ENCODE results near the gene BTBD16.
A peak's percentile ranks its signal among the peaks of the same experiment; 100 is the strongest.

Gene BTBD16

DNA sequence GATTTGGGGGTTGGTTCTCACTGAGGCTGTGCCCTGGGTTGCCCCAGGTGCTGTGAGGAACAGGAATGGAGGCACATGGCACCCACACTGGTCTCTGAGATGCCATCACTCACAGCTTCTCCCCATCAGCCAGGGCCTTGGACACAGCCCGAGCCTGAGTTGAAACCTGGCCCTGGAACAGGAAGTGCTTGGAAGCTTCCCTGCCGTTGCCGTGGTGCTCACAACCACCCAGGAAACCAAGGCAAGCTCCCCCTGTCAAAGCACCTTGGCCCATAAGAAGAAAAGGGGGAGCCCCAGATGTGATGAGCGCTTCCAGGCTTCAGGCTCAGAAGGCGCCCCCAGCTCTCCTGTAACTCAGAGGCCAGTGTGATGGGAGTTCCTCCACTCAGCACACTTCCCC is at the start of gene BTBD16:
Gene BTBD16 (plus strand): TSS at position 221 of the 400 bp plus-strand sequence. CDS start 3,786 bp downstream, outside the sequence.
- no peaks in the 10 kb centered on the region for H3K36me3 ChIP-seq (ENCODE audit: control insufficient read depth, insufficient read depth, low read length, severe bottlenecking)
- no peaks in the 10 kb centered on the region for H3K27me3 ChIP-seq (replicated peaks; ENCODE audit: control insufficient read depth, insufficient read depth, low read length)
- H3K9ac ChIP-seq (ENCODE audit: low read length): no peak within 1 kb of the TSS
- no peak within 1 kb of the TSS for H3K4me3 ChIP-seq (ENCODE audit: low read length)
- H3K9me3 ChIP-seq (ENCODE audit: control insufficient read depth, low read length): no peaks in the 10 kb centered on the region
- H3K4me1 ChIP-seq (ENCODE audit: control insufficient read depth, insufficient read depth, low read length): peaks cover 8% of the 10 kb centered on the region
- no peak for DNase-seq (ENCODE audit: low read depth)

DNA sequence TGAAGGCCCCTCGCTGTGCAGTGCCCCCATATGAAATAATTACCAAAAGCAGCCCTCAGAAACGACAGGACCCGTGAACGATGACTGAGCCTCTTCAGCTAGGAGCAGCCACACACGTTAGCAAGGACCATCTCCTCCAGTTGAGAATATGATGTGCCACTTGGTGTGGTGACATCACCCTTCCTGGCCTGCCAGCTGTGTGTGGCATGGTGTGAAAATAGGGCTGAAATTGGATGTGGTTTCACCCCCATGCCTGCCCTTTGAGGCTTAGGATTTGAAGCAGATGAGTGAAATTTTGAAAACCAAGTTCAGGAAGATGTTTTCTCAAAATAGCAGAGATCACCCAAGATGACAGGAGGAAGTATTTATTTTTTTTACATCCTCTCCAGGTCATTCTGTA is 49.1 kb upstream of the BTBD16 start:
- Histone ChIP-seq H3K36me3 (ENCODE audit: control insufficient read depth, insufficient read depth, low read length, severe bottlenecking) (peaks cover 63% of the 10 kb centered on the region), H3K4me3 (ENCODE audit: low read length) (no peak overlapping the region), H3K9ac (ENCODE audit: low read length) (no peak overlapping the region), H3K9me3 (ENCODE audit: control insufficient read depth, low read length) (no peaks in the 10 kb centered on the region), H3K27me3 (replicated peaks; ENCODE audit: control insufficient read depth, insufficient read depth, low read length) (no peaks in the 10 kb centered on the region), H3K4me1 (ENCODE audit: control insufficient read depth, insufficient read depth, low read length) (no peaks in the 10 kb centered on the region)
- no peak for DNase-seq (ENCODE audit: low read depth)

DNA sequence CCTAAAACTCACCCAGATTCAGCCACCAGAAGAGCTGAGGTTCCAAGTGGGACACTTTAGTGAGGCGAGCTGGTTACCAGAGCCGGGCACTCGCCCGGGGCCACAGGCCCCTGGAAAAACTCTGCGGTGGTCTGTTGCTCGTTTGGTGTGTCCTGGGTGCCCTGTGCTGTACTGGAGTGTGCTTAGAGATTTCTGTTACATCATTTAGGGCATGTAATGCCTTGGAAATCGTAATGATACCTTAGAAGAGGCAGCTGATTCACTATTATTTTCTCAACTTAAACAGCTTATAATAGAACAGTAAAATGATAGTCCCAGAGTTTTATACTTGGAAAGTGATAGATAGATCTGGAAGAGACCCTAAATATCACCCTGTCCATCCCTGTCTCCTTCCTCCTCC is 48.5 kb upstream of the BTBD16 start:
- no peaks in the 10 kb centered on the region for H3K4me1 ChIP-seq (ENCODE audit: control insufficient read depth, insufficient read depth, low read length)
- H3K9me3 ChIP-seq (ENCODE audit: control insufficient read depth, low read length): no peaks in the 10 kb centered on the region
- H3K36me3 ChIP-seq (ENCODE audit: control insufficient read depth, insufficient read depth, low read length, severe bottlenecking): peaks cover 65% of the 10 kb centered on the region
- no peak overlapping the region for H3K9ac ChIP-seq (ENCODE audit: low read length)
- no peaks in the 10 kb centered on the region for H3K27me3 ChIP-seq (replicated peaks; ENCODE audit: control insufficient read depth, insufficient read depth, low read length)
- DNase-seq (ENCODE audit: low read depth): no peak
- no peak overlapping the region for H3K4me3 ChIP-seq (ENCODE audit: low read length)

DNA sequence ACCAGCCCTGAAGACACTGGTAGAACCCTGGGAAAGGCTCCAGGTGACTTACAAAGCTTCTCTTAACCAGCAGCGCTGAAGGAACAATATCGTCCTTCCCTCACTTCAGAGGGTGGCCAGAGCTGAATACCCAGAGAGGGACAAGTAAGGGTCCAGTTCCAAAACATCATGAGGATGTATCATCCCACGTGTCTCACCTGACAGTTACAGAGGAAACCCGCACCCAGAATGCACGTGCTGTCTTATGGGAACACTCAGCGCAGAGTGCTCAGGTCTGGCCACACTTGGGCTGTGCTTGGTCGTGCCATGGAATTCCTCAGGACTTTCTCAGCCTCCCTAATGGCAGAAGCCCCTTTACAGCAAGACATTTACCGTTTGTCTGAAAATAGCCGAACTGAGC is 46.9 kb upstream of the BTBD16 start:
- Histone ChIP-seq H3K9me3 (ENCODE audit: control insufficient read depth, low read length) (no peaks in the 10 kb centered on the region), H3K27me3 (replicated peaks; ENCODE audit: control insufficient read depth, insufficient read depth, low read length) (no peaks in the 10 kb centered on the region), H3K9ac (ENCODE audit: low read length) (no peak overlapping the region), H3K36me3 (ENCODE audit: control insufficient read depth, insufficient read depth, low read length, severe bottlenecking) (peaks cover 66% of the 10 kb centered on the region), H3K4me3 (ENCODE audit: low read length) (no peak overlapping the region), H3K4me1 (ENCODE audit: control insufficient read depth, insufficient read depth, low read length) (no peaks in the 10 kb centered on the region)
- no peak for DNase-seq (ENCODE audit: low read depth)

DNA sequence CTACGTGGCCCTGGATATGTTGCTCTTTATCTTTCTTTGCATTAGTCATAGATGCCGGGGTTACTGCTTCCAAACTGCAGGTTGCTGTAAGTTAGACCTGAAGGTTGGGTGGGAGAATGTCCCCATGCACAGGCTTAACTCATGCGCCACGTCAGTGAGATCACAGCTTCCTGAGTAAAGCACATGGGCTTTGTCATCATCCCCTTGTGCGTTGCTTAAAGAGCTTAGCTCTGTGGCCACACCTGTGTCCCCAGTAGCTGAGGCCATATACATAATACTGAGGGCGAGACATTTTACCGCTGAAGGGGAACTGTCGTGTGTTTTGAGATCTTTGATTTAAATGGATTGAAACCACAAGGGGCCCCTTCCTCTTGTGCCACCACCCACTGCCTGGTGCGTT is 45.8 kb upstream of the BTBD16 start:
- no peaks in the 10 kb centered on the region for H3K4me1 ChIP-seq (ENCODE audit: control insufficient read depth, insufficient read depth, low read length)
- no peaks in the 10 kb centered on the region for H3K27me3 ChIP-seq (replicated peaks; ENCODE audit: control insufficient read depth, insufficient read depth, low read length)
- no peak overlapping the region for H3K4me3 ChIP-seq (ENCODE audit: low read length)
- no peak for DNase-seq (ENCODE audit: low read depth)
- peaks cover 72% of the 10 kb centered on the region for H3K36me3 ChIP-seq (ENCODE audit: control insufficient read depth, insufficient read depth, low read length, severe bottlenecking)
- H3K9ac ChIP-seq (ENCODE audit: low read length): no peak overlapping the region
- H3K9me3 ChIP-seq (ENCODE audit: control insufficient read depth, low read length): no peaks in the 10 kb centered on the region

DNA sequence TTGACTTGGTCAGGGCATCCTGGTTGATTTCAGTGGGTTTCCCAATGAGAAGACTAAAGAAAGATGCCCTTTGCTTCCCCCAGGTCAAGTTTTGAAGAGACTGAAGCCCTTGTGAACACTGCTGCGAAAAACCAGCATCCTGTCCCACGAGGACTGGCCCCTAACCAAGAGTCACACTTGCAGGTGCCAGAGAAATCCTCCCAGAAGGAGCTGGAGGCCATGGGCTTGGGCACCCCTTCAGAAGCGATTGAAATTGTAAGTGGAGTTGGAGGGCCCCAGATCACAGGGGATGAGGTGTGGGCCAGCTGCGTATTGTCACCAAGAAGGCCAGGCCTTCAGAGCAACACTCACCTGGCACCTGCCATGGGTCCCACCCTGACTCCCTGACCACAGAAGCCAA is 43.3 kb upstream of the BTBD16 start:
- Histone ChIP-seq H3K27me3 (replicated peaks; ENCODE audit: control insufficient read depth, insufficient read depth, low read length) (no peaks in the 10 kb centered on the region), H3K4me1 (ENCODE audit: control insufficient read depth, insufficient read depth, low read length) (no peaks in the 10 kb centered on the region), H3K36me3 (ENCODE audit: control insufficient read depth, insufficient read depth, low read length, severe bottlenecking) (peaks cover 68% of the 10 kb centered on the region), H3K4me3 (ENCODE audit: low read length) (no peak overlapping the region), H3K9me3 (ENCODE audit: control insufficient read depth, low read length) (no peaks in the 10 kb centered on the region), H3K9ac (ENCODE audit: low read length) (no peak overlapping the region)
- DNase-seq (ENCODE audit: low read depth): no peak

DNA sequence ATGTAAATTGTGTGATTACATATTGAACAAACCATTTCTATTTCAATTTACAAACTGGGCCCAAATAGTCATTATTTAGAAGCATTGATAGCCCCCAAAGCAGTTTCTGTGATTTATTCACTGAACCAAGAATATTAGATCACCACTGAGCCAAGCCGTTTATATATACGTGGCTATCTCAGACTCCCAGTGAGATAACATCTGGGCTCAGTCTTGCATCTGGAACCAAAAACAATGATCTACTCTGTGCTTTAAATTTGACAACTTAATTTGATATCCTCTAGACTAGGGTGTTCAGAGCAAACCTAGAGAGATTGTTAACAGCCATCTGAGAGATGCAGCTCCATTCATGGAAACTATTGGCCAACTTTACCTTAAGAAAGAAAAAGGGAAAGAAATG is 41.4 kb upstream of the BTBD16 start:
- Histone ChIP-seq H3K27me3 (replicated peaks; ENCODE audit: control insufficient read depth, insufficient read depth, low read length) (no peaks in the 10 kb centered on the region), H3K4me1 (ENCODE audit: control insufficient read depth, insufficient read depth, low read length) (no peaks in the 10 kb centered on the region), H3K9ac (ENCODE audit: low read length) (no peak overlapping the region), H3K36me3 (ENCODE audit: control insufficient read depth, insufficient read depth, low read length, severe bottlenecking) (peaks cover 56% of the 10 kb centered on the region), H3K9me3 (ENCODE audit: control insufficient read depth, low read length) (no peaks in the 10 kb centered on the region), H3K4me3 (ENCODE audit: low read length) (no peak overlapping the region)
- no peak for DNase-seq (ENCODE audit: low read depth)

DNA sequence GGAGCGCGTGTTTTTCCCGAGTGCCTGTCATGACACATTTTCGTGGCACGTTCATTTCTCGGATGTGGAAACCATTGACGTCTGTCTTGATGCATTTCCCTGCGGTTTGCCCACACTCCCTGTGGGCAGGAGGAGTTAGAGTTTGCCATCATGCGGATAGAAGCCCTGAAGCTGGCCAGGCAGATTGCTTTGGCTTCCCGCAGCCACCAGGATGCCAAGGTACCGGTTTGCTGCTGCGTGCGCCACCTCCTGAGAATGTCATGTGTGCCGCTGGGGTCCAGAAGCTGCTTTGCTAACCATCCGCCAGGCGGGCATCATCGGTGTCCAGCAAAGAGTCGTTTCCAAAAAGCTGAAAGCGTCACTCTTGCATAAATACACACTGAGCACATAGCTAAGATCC is 40.9 kb upstream of the BTBD16 start:
- H3K4me3 ChIP-seq (ENCODE audit: low read length): no peak overlapping the region
- DNase-seq (ENCODE audit: low read depth): no peak
- no peaks in the 10 kb centered on the region for H3K9me3 ChIP-seq (ENCODE audit: control insufficient read depth, low read length)
- H3K36me3 ChIP-seq (ENCODE audit: control insufficient read depth, insufficient read depth, low read length, severe bottlenecking): peaks cover 52% of the 10 kb centered on the region
- no peaks in the 10 kb centered on the region for H3K4me1 ChIP-seq (ENCODE audit: control insufficient read depth, insufficient read depth, low read length)
- no peaks in the 10 kb centered on the region for H3K27me3 ChIP-seq (replicated peaks; ENCODE audit: control insufficient read depth, insufficient read depth, low read length)
- H3K9ac ChIP-seq (ENCODE audit: low read length): no peak overlapping the region

DNA sequence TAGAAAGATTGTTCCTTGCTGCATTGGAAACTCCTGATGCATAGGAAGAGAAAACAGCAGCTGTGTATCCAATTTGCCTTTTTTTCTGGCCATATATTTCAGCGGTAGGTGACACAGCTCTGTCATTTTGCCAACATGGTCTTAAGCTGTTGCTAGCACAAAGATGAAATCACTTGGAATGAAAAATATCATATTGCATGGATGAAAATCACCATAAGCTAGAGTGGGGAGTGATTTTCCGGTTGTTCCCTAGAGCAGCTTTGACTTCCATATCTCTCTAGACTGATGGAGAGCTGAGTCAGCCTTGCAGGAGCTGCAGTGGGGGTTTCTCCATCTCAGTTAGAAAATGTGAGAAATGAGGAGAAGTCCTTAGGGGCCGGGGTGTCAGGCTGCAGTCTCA is 38.3 kb upstream of the BTBD16 start:
- peak; percentile 89 for DNase-seq (ENCODE audit: low read depth)
- no peak overlapping the region for H3K9ac ChIP-seq (ENCODE audit: low read length)
- H3K36me3 ChIP-seq (ENCODE audit: control insufficient read depth, insufficient read depth, low read length, severe bottlenecking): peaks cover 33% of the 10 kb centered on the region

DNA sequence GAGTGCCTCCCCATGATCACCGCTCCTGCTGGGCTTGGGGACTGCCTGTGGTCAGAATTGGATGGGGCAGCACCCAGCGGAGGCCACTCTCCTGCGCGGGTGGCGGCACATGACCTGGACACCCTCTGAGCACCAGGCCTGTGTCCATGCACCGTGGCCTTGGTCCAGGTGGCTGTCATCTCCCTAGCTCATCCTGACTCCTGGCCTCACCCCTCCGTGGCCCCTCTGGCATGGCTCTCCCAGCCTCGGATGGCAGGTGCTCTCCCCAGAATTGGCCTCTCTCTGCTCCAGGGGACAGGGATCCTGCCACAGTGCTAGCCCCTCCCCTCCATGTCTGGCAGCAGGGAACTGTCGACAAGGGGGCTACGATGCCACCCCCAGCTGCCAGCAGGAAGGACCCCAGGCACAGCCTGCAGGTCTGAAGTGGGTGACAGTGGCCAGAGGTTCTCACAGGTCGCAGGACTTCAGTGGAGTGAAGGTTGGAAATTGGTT is 37.2 kb upstream of the BTBD16 start:
- no peak for DNase-seq (ENCODE audit: low read depth)
- Histone ChIP-seq H3K9ac (ENCODE audit: low read length) (no peak overlapping the region), H3K27me3 (replicated peaks; ENCODE audit: control insufficient read depth, insufficient read depth, low read length) (no peaks in the 10 kb centered on the region), H3K4me1 (ENCODE audit: control insufficient read depth, insufficient read depth, low read length) (no peaks in the 10 kb centered on the region), H3K4me3 (ENCODE audit: low read length) (no peak overlapping the region), H3K36me3 (ENCODE audit: control insufficient read depth, insufficient read depth, low read length, severe bottlenecking) (peaks cover 29% of the 10 kb centered on the region), H3K9me3 (ENCODE audit: control insufficient read depth, low read length) (no peaks in the 10 kb centered on the region)

More for the DNA sequence above, 38.3 kb upstream of the BTBD16 start:
- no peaks in the 10 kb centered on the region for H3K27me3 ChIP-seq (replicated peaks; ENCODE audit: control insufficient read depth, insufficient read depth, low read length)
- no peaks in the 10 kb centered on the region for H3K4me1 ChIP-seq (ENCODE audit: control insufficient read depth, insufficient read depth, low read length)
- H3K9me3 ChIP-seq (ENCODE audit: control insufficient read depth, low read length): no peaks in the 10 kb centered on the region
- no peak overlapping the region for H3K4me3 ChIP-seq (ENCODE audit: low read length)

DNA sequence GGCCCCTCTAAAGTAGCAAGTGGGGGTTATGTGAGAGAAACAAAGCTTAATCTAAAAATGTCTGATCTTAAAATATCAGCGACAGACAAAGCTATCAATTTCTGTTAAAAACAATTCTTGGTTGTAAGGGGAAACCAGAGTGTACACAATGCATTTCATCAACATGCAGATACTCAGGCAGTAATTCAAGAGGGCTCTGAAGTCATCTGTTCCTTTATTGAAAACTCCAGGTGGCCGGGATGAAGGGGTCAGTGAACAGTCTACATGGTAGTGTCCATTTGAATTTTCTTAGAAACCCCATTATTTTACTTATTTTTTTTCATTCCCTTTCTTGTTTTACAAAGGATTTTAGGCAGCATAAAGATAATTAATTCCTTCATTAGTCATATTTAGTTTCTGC is 36.7 kb upstream of the BTBD16 start:
- no peak for DNase-seq (ENCODE audit: low read depth)
- H3K9ac ChIP-seq (ENCODE audit: low read length): no peak overlapping the region
- H3K4me1 ChIP-seq (ENCODE audit: control insufficient read depth, insufficient read depth, low read length): peaks cover under 1% of the 10 kb centered on the region
- H3K9me3 ChIP-seq (ENCODE audit: control insufficient read depth, low read length): no peaks in the 10 kb centered on the region
- H3K27me3 ChIP-seq (replicated peaks; ENCODE audit: control insufficient read depth, insufficient read depth, low read length): no peaks in the 10 kb centered on the region
- peaks cover 25% of the 10 kb centered on the region for H3K36me3 ChIP-seq (ENCODE audit: control insufficient read depth, insufficient read depth, low read length, severe bottlenecking)
- H3K4me3 ChIP-seq (ENCODE audit: low read length): no peak overlapping the region

DNA sequence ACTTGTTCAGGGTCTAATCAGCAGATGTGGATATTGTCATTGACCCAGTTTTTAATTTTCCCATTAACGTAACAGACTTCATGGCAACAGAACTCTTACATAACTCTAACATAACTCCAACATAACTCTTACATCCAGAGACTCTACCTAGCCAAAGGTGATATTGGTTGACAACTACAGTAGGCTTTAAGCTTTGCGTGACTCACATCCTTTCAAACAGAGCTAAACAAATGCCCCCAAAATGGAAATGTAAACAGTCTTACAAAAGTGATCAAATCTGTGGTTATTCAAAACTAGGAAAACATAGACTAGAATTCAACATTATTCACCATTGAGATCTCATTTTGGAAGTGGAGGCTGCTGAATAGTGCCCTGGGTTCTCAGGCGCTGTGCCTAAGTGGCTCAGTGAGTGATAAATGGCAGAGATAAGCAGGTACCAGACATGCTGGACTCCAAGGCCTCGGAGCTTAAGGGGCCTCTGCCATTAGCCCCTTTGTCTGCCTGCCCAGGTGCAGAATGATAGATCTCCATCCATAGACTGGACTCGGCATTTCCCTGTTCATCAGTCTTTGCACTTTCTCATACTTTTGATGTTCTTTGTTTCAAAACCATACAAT is 34.3 kb upstream of the BTBD16 start:
- Histone ChIP-seq H3K36me3 (ENCODE audit: control insufficient read depth, insufficient read depth, low read length, severe bottlenecking) (peaks cover 24% of the 10 kb centered on the region), H3K4me1 (ENCODE audit: control insufficient read depth, insufficient read depth, low read length) (peaks cover 8% of the 10 kb centered on the region), H3K9me3 (ENCODE audit: control insufficient read depth, low read length) (no peaks in the 10 kb centered on the region), H3K9ac (ENCODE audit: low read length) (no peak overlapping the region), H3K27me3 (replicated peaks; ENCODE audit: control insufficient read depth, insufficient read depth, low read length) (no peaks in the 10 kb centered on the region), H3K4me3 (ENCODE audit: low read length) (no peak overlapping the region)
- no peak for DNase-seq (ENCODE audit: low read depth)
